A549 treated with CORT108297 at 1 μM for 4 hours (cell line): Measurements from ENCODE around the gene TMEM47. TPM values are rescaled to one million over a fixed set of nuclear protein-coding genes. Genes with fewer than 3 reads are reported as not detected.

ENCODE experiments used
- total RNA-seq: library from RNA; stranded (reverse); fragments of 200-300 nt; extraction: Qiagen RNA extraction; gene quantifications from 5 replicates; pipeline ENCODE4 v1.2.3, GENCODE V29; 2022

The TMEM47 gene
- 0.69 to 1.0 TPM (median 0.81 TPM) in 5 replicates for total RNA-seq

GRCh38 chrX:34656842-34657725 lies at the start of gene TMEM47:
TMEM47 (minus strand) TSS chrX:34657285; CDS start chrX:34657029, 256 bp downstream.

